Pancreas (tissue), 10 donors: ENCODE results near the gene LIF. TPM values are rescaled to one million over a fixed set of nuclear protein-coding genes. Genes with fewer than 3 reads are reported as not detected.

Experiments used
- ATAC-seq, 4 donors: fragments of 200-7000 bp; cut with Tn5 transposase; one replicate each; pipeline versions ENCODE4 v1.8.0 to v1.9.1; 2020; ENCODE audit warnings: mild to moderate bottlenecking in 4 of 4, moderate library complexity in 4 of 4
- DNase-seq, 6 donors: peaks; one replicate each; pipeline ENCODE4 v3.0.0-alpha.2; 2020
- FAIRE-seq: peaks from 2 replicates; lab custom pipeline; 2012; peaks lifted over from hg19 to GRCh38; lab: Jason Lieb, UNC
- H3K27ac ChIP-seq, 4 donors: fragments of 200-600 bp; sonication (generic); 1 replicate in 3 of 4; 2 replicates in 1 of 4; pipeline versions ENCODE4 v1.5.0 to v1.8.0; 2020
- H3K27me3 ChIP-seq, 4 donors: fragments of 200-600 bp; one replicate each; pipeline ENCODE4 v1.8.0; 2021
- H3K36me3 ChIP-seq, 3 donors: fragments of 200-600 bp; sonication (generic) in 1 of 3; one replicate each; pipeline versions ENCODE4 v1.5.0 to v1.8.0; 2020 to 2021
- H3K4me1 ChIP-seq, 3 donors: fragments of 200-600 bp; one replicate each; pipeline ENCODE4 v1.8.0; 2021
- H3K4me3 ChIP-seq, 4 donors: fragments of 200-600 bp; sonication (generic) in 2 of 4; one replicate each; pipeline versions ENCODE4 v1.5.0 to v1.8.0; 2020 to 2021
- H3K9me3 ChIP-seq, 4 donors: fragments of 200-600 bp; one replicate each; pipeline ENCODE4 v1.8.0; 2021
- WGBS, 2 donors: extraction: QIAGEN DNeasy Blood & Tissue Kit; methylation state at CpG; one replicate each; pipeline ENCODE4 v1.1.7; 2013; 5-methylcytosine and 5-hydroxymethylcytosine counted together
- intact Hi-C, 3 donors: fragments of 100-400 bp; cut with DNase I; formaldehyde crosslinking; loops; one replicate each; pipeline versions ENCODE4 v1.11.1 to v1.14.2; 2022
- polyA plus RNA-seq, 2 donors: library from polyadenylated mRNA; stranded (reverse); fragments of 200-250 nt; gene quantifications; one replicate each; pipeline ENCODE4 v1.2.3, GENCODE V29; 2013
- total RNA-seq, 6 donors: library from RNA; stranded (reverse); fragmentation: NEBNext Ultra II Directional in 4 of 6; extraction: Animal tissue kit (Norgen Biotek cat#: 25700) in 4 of 6; gene quantifications; one replicate each; pipeline versions ENCODE4 v1.2.1 to v1.2.4, GENCODE V29; 2021 to 2023
- TF ChIP-seq, protein P1 (sequence below), 4 donors: fragments of 200-600 bp; sonication (generic) in 3 of 4; IDR thresholded peaks; one replicate each; pipeline versions ENCODE4 v1.5.0 to v1.8.0; 2021; ENCODE audit warnings: antibody characterized with exemption in 4 of 4
- donor health status: healthy with polysubstance abuse.
- donor health status: DM: no; HTN: no; CAD: no; lungs with moderate emphysema.
- donor health status: DM: no; HTN: no; CAD: no.
- donor health status: control.
- donor health status: control.
- donor health status: Bipolar disorder and iron deficiency.
- donor health status: DM: yes; HTN: yes; CAD: no.
- donor health status: DM: no; HTN: no; CAD: no.
- donor health status: DM: no; HTN: no; CAD: no.
- donor health status: DM: yes; HTN: yes; CAD: no.

LIF gene
- total and polyA plus RNA-seq, 8 donors: 0.32 to 5.8 (median 2.3) TPM

DNA sequence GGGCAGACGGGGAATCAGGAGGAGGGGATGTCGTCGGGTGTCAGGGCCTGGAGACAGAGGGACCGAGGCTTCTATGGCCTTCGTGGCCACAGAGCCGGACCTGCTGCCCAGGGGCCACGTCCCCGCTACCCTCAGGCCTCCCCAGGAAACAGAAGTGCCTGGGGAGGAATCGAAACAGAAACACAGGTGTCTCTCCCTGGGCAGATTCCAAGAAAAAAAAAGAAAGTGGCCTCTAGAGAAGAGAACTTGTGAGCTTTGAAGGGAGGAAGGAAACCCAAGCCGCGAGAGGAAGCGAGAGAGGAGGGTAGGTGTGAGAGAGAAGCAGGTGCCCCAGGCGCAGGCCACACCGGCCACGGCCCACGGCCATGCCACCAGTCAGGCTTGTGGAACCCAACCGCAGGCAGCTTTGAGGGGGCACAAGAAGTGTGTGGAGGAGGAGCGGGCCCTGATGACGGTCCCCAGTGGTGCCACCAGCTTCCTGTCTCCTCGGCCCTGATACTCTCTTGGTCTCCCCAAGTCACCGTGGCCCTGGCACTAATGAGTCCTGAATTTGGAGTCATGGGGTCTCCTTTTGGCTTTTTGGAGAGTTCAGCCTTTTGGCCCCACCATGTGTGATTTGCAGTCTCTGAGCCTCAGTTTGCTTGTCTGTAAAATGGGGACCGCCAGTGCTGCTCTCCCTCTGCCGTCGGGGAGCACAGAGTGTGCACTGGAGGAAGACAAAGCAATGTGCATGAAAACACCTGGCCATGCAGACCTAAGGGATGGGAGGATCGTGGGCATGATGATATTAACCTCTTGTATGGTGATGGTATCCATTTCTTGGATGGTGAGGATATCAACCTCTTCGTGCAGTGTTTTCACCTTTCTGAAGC lies 25.2 kb downstream of the LIF start:
- no peak for FAIRE-seq
- WGBS, 2 donors: 79% methylated on average over 26 of the region's 26 CpGs
- no peaks in the 10 kb centered on the region for H3K27me3 ChIP-seq
- no peak for DNase-seq
- ATAC-seq: no peak
- H3K4me3 ChIP-seq: no peak overlapping the region
- no peaks in the 10 kb centered on the region for H3K4me1 ChIP-seq
- no peaks in the 10 kb centered on the region for H3K9me3 ChIP-seq
- intact Hi-C loops: no loop called here
- H3K27ac ChIP-seq: no peak overlapping the region
- H3K36me3 ChIP-seq: no peaks in the 10 kb centered on the region
- TF ChIP-seq, protein P1, sequence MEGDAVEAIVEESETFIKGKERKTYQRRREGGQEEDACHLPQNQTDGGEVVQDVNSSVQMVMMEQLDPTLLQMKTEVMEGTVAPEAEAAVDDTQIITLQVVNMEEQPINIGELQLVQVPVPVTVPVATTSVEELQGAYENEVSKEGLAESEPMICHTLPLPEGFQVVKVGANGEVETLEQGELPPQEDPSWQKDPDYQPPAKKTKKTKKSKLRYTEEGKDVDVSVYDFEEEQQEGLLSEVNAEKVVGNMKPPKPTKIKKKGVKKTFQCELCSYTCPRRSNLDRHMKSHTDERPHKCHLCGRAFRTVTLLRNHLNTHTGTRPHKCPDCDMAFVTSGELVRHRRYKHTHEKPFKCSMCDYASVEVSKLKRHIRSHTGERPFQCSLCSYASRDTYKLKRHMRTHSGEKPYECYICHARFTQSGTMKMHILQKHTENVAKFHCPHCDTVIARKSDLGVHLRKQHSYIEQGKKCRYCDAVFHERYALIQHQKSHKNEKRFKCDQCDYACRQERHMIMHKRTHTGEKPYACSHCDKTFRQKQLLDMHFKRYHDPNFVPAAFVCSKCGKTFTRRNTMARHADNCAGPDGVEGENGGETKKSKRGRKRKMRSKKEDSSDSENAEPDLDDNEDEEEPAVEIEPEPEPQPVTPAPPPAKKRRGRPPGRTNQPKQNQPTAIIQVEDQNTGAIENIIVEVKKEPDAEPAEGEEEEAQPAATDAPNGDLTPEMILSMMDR (IDR thresholded peaks at IDR 0.05): no peak

DNA sequence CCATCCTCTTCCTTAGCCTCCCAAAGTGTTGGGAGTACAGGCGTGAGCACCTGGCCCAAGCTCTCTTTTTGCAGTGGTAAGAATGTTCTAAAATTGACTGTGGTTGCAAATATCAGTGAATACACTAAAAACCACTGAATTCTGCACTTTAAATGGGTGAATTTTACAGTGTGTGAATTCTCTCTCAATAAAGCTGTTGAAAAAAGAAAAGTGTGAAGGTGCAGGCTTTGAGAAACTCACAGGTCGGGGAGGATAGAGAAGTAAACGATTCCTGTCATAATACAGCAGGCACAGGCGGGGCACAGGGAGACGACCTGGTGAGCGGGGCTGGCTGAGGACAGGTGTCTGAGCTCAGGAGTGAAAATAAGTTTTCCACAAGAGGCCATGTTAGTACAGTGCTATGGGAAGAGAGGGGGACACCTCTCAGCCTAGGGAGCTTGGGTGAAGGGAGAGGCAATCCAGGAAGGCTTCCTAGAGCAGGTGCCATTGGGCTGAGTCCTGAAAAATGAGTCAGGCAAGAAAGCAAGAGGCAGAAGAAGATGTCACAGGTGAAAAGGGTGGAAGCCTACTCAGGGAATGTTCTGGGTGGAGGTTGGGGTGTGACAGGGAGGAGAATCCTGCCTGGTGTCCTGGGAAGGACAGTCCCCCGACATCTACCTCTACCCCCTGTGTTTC lies 26.1 kb downstream of the LIF start:
- no peaks in the 10 kb centered on the region for H3K27me3 ChIP-seq
- FAIRE-seq (no peak), DNase-seq (no peak), ATAC-seq (no peak)
- intact Hi-C loops: no loop called here
- TF ChIP-seq, protein P1 (IDR thresholded peaks at IDR 0.05): no peak
- no peaks in the 10 kb centered on the region for H3K36me3 ChIP-seq
- H3K9me3 ChIP-seq: no peaks in the 10 kb centered on the region
- H3K27ac ChIP-seq: no peak overlapping the region
- 79 to 82% methylated on average over 7 of the region's 7 CpGs for WGBS, 2 donors
- no peak overlapping the region for H3K4me3 ChIP-seq
- no peaks in the 10 kb centered on the region for H3K4me1 ChIP-seq

DNA sequence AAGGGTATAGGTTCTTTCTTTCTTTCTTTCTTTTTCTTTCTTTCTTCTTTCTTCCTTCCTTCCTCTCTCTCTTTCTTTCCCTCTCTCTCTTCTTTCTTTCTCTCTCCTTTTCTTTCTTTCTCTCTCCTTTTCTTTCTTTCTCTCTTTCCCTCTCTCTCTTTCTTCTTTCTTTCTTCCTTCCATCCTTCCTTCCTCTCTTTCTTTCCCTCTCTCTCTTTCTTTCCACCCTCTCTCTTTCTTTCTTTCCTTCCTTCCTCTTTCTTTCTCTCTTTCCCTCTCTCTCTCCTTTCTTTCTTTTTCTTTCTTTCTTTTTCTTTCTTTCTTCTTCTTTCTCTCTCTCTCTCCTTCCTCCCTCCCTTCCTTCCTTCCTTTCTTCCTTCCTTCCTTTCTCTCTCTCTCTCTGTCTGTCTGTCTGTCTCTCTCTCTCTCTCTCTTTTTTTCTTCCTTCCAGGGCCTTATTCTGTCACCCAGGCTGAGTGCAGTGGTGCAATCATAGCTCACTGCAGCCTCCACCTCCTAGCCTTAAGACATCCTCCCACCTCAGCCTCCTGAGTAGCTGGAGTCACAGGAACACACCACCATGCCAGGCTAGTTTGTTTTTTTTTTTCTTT lies 26.8 kb downstream of the LIF start:
- no peak for ATAC-seq
- FAIRE-seq: no peak
- intact Hi-C loops: no loop called here

DNA sequence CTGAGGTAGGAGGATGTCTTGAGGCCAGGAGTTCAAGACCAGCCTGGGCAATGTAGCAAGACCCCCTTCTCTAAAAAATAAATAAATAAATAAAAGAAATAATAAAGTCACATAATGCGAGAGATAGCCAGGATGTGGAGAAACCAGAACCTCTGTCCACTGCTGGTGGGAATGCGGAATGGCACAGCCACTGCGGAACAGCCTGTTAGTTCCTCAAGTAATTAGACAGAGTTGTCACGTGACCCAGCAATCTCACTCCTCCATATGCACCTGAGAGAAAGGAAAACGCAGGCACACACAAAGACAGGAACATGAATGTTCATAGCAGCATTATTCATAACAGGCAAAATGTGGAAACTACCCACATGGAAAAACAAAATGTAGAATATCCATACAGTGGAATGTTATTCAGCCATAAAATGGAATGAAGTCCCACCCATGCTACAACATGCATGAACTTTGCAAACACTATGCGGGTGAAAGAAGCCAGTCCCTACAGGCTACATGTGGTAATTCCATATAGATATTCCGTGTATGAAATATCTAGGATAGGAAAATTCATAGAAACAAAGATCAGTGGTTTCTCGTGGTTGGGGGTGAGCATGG lies 27.4 kb downstream of the LIF start:
- FAIRE-seq (no peak), ATAC-seq (no peak), DNase-seq (no peak)
- Histone ChIP-seq H3K27ac (no peak overlapping the region), H3K4me1 (no peaks in the 10 kb centered on the region), H3K27me3 (no peaks in the 10 kb centered on the region), H3K9me3 (no peaks in the 10 kb centered on the region), H3K36me3 (no peaks in the 10 kb centered on the region), H3K4me3 (no peak overlapping the region)
- intact Hi-C loops: no loop called here
- TF ChIP-seq, protein P1 (IDR thresholded peaks at IDR 0.05): no peak
- 70 to 78% methylated on average over 8 of the region's 8 CpGs for WGBS, 2 donors

More for the DNA sequence above, 26.8 kb downstream of the LIF start:
- H3K27ac ChIP-seq: no peak overlapping the region
- TF ChIP-seq, protein P1 (IDR thresholded peaks at IDR 0.05): no peak
- H3K27me3 ChIP-seq: no peaks in the 10 kb centered on the region
- H3K36me3 ChIP-seq: no peaks in the 10 kb centered on the region
- no peaks in the 10 kb centered on the region for H3K4me1 ChIP-seq
- DNase-seq: no peak
- H3K9me3 ChIP-seq: no peaks in the 10 kb centered on the region
- H3K4me3 ChIP-seq: no peak overlapping the region
